Right atrium auricular region (tissue), 2 donors: ENCODE results near the gene ASB5. TPM values are rescaled to one million over a fixed set of nuclear protein-coding genes. Genes with fewer than 3 reads are reported as not detected.
A peak's percentile ranks its signal among the peaks of the same experiment; 100 is the strongest.

Source experiments
- DNase-seq: peaks from one replicate; pipeline ENCODE4 v3.0.0-alpha.2; 2019; ENCODE audit warnings: low spot score
- H3K27ac ChIP-seq, 2 donors: fragments of 200-600 bp; sonication (generic); 1 replicate in 1 of 2; 2 replicates in 1 of 2; pipeline ENCODE4 v1.5.1; 2016 to 2019
- H3K27me3 ChIP-seq, 2 donors: fragments of 200-600 bp; sonication (generic); one replicate each; pipeline versions ENCODE4 v1.5.1 to v1.6.0; 2017 to 2019
- H3K36me3 ChIP-seq: fragments of 200-600 bp; sonication (generic); one replicate; pipeline ENCODE4 v1.5.1; 2016
- H3K4me1 ChIP-seq, 2 donors: fragments of 200-600 bp; sonication (generic); one replicate each; pipeline versions ENCODE4 v1.5.1 to v1.6.0; 2017 to 2019
- H3K4me3 ChIP-seq, 2 donors: fragments of 200-600 bp; sonication (generic); 1 replicate in 1 of 2; 2 replicates in 1 of 2; pipeline ENCODE4 v1.5.1; 2017 to 2019; ENCODE audit warnings: mild to moderate bottlenecking in 1 of 2, moderate library complexity in 1 of 2
- H3K9me3 ChIP-seq, 2 donors: fragments of 200-600 bp; sonication (generic); one replicate each; pipeline ENCODE4 v1.5.1; 2019
- total RNA-seq, 2 donors: library from RNA; depleted of rRNA; stranded (reverse); fragments of >200 nt; gene quantifications; one replicate each; pipeline ENCODE4 v1.1.0, GENCODE V29; 2016
- TF ChIP-seq, protein P1 (sequence below), 2 donors: fragments of 200-600 bp; sonication (generic); IDR thresholded peaks; one replicate each; pipeline ENCODE4 v1.5.1; 2019; ENCODE audit warnings: antibody characterized with exemption in 2 of 2

The ASB5 gene
- total RNA-seq, 2 donors from 2014 or later: 0.90 to 3.7 TPM

DNA sequence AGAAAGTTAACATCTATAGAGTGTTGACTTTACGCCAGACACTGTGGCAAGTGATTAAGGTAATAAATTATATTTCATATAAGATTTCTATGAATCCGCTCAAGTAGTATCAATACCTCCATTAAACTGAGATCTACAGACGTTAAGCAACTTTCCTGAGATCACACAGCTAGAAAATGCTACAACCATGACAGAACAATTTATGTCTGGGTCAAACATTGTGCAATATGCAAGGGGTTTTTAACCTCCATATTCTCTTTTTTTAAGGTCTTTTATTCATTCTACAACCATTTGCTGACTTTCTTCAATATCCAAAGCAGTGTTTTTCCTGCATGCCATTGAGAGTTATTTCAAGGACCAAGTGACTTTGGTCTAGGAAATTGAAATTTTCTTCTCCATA lies 10.9 kb downstream of the ASB5 start:
- Histone ChIP-seq H3K27ac (no peak overlapping the region), H3K9me3 (no peaks in the 10 kb centered on the region), H3K4me1 (no peaks in the 10 kb centered on the region), H3K4me3 (no peak overlapping the region), H3K36me3 (no peaks in the 10 kb centered on the region), H3K27me3 (no peaks in the 10 kb centered on the region)
- TF ChIP-seq, protein P1, sequence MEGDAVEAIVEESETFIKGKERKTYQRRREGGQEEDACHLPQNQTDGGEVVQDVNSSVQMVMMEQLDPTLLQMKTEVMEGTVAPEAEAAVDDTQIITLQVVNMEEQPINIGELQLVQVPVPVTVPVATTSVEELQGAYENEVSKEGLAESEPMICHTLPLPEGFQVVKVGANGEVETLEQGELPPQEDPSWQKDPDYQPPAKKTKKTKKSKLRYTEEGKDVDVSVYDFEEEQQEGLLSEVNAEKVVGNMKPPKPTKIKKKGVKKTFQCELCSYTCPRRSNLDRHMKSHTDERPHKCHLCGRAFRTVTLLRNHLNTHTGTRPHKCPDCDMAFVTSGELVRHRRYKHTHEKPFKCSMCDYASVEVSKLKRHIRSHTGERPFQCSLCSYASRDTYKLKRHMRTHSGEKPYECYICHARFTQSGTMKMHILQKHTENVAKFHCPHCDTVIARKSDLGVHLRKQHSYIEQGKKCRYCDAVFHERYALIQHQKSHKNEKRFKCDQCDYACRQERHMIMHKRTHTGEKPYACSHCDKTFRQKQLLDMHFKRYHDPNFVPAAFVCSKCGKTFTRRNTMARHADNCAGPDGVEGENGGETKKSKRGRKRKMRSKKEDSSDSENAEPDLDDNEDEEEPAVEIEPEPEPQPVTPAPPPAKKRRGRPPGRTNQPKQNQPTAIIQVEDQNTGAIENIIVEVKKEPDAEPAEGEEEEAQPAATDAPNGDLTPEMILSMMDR (IDR thresholded peaks at IDR 0.05): no peak
- no peak for DNase-seq

DNA sequence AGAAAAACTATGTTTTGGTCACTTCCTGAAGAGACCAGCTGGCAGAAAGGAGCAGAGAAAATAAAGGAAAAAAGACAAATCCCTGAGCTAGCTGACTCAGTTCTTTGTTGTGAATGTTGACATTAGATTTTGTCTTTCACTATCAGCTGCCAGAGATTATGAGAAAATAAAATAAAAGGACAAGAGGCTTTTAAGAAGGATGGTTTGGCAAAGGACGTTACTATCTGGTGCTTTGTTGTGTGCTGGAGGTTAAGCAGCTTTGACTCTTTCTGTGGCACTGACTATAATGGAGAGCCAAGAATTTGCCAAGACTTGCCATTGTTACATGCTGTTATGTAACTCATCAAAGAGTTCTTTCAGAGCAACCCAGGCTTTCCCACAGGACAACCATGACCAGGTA lies 12.1 kb downstream of the ASB5 start:
- Histone ChIP-seq H3K27ac (no peak overlapping the region), H3K4me3 (no peak overlapping the region), H3K27me3 (no peaks in the 10 kb centered on the region), H3K4me1 (no peaks in the 10 kb centered on the region), H3K9me3 (no peaks in the 10 kb centered on the region), H3K36me3 (no peaks in the 10 kb centered on the region)
- TF ChIP-seq, protein P1 (IDR thresholded peaks at IDR 0.05): no peak
- no peak for DNase-seq

DNA sequence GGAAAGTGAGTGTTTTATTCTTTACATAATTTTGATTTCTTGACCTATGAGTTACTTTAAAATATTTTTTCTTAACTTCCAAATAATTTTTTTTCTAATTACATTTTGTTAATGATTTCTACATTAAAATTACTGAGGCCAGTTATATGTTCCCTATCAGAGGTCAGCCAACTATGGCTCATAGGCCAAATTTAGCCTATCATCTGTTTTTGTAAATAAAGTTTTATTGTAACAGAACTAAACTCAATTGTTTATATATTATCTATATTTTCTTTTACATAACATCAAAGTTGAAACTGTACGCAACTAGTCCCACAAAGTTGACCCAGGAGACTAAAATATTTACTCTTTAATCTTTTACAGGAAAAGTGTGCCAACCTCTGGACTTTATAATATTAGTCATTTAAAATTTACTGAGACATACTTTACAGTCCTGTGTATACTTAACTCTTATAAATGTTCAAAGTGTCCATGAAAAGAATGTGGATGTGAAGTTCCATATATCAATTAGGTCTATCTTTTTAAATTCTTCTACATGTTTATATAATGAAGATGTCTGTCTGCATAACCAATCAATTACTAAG lies 26.2 kb downstream of the ASB5 start:
- Histone ChIP-seq H3K9me3 (no peaks in the 10 kb centered on the region), H3K27ac (no peak overlapping the region), H3K36me3 (no peaks in the 10 kb centered on the region), H3K4me1 (no peaks in the 10 kb centered on the region), H3K27me3 (no peaks in the 10 kb centered on the region), H3K4me3 (no peak overlapping the region)
- TF ChIP-seq, protein P1 (IDR thresholded peaks at IDR 0.05): no peak
- DNase-seq: no peak

DNA sequence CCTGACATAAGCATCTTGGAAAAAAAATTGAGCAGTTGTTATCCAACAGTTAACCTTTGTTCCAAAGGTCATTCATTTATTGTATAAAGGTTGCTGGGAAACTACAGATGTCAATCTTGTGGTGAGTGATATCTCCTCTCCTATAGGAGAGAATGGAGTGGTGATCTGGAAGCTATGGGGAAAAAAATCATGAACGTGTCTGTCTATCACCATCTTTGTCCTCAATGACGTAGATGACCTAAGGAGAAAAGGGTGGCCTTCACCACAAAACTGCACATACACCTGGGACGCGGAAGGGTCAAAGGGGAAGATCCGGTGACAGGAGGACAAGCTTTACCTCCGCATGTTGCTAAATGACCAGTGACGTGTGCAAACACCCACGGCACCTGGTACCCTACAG lies 27.3 kb downstream of the ASB5 start:
- peaks cover 0 to 11% of the 10 kb centered on the region in 2 donors for H3K4me1 ChIP-seq
- no peak for DNase-seq
- H3K4me3 ChIP-seq: no peak overlapping the region
- H3K9me3 ChIP-seq: no peaks in the 10 kb centered on the region
- no peaks in the 10 kb centered on the region for H3K36me3 ChIP-seq
- H3K27ac ChIP-seq: no peak overlapping the region
- TF ChIP-seq, protein P1 (IDR thresholded peaks at IDR 0.05): no peak
- H3K27me3 ChIP-seq: no peaks in the 10 kb centered on the region

DNA sequence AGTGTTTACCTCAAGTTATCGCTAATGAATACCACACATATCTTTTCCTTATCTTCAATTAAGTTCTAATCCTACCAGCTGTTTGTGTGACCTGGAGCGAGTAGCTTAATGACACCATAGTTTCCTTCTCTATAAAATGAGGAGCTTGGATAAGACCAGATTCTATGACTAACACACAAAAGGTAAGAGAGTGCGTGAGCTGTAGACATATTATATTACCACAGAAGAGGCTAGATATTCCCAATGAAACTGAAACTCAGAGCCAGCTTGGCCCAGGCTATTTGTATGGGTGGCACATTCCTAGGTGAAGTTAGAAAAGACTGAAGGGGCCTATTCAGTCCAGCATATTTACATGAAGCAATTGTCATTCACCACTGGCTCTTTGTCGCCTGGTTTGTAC lies 30.2 kb downstream of the ASB5 start:
- no peak for DNase-seq
- peaks cover 0 to 14% of the 10 kb centered on the region in 2 donors for H3K4me1 ChIP-seq

More for the DNA sequence above, 30.2 kb downstream of the ASB5 start:
- H3K27ac ChIP-seq: peak overlapping the region; percentile 75 to 86
- H3K27me3 ChIP-seq: no peaks in the 10 kb centered on the region
- no peak overlapping the region for H3K4me3 ChIP-seq
- TF ChIP-seq, protein P1 (IDR thresholded peaks at IDR 0.05): no peak
- H3K36me3 ChIP-seq: no peaks in the 10 kb centered on the region
- no peaks in the 10 kb centered on the region for H3K9me3 ChIP-seq
